NOMO-1 treated with DMSO at 0.1 percent for 48 hours (cell line): ENCODE results near the gene PLEKHM2.
"Not testable (repeated sequence)": the region's sequence is repeated elsewhere in the genome, so short reads cannot be mapped to it uniquely, and the experiment has no call there.

Experiments
- DNase-seq: peaks from one replicate; lab custom pipeline; 2025; ENCODE audit not compliant: unreplicated experiment; lab: John Stamatoyannopoulos, UW

Gene PLEKHM2

DNA sequence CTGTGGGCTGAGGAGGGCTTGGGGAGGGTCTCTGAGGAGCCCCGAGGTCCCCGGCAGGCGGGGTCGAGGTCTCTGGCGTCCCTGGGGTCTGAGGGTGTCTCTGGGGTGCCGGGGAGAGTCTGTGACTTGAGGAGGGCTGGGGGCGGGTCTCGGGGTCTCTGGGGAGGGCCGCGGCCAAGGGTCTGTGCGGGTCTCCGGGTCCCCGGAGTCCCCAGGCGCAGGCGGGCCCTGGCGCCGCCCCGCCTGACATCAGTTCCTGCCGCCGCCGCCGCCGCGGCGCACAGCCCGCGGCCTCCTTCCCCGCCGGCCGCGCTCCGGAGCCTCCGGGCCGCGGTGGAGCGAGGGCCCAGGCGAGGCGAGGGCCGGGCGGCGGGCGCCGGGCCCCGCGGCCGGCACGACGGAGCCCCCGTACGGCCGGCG lies at the start of gene PLEKHM2:
Gene PLEKHM2 (plus strand): TSS at position 279 of the 420 bp plus-strand sequence. CDS start 239 bp downstream, outside the sequence.
- no peak for DNase-seq

DNA sequence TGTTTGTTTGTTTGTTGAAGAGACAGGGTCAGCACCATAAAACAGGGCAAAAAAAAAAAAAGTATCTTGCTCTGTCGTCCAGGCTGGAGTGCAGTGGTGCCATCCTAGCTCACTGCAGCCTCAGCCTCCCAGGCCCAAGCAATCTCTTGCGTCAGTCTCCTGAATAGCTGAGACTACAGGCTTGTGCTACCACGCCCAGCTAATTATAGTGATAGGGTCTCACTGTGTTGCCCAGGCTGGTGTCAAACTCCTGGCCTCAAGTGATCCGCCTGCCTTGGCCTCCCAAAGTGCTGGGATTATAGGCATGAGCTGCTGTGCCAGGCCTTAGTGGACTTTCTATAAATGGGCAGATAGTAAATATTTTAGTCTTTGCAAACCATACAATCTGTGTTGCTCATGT lies 47.7 kb upstream of the PLEKHM2 start:
- DNase-seq: no peak

- no peak for DNase-seq
Observed at GRCh38 chr1:15637826-15638225, 46.3 kb upstream of the PLEKHM2 start.

GRCh38 chr1:15639262-15639661 lies 44.9 kb upstream of the PLEKHM2 start:
- DNase-seq: no peak

DNA sequence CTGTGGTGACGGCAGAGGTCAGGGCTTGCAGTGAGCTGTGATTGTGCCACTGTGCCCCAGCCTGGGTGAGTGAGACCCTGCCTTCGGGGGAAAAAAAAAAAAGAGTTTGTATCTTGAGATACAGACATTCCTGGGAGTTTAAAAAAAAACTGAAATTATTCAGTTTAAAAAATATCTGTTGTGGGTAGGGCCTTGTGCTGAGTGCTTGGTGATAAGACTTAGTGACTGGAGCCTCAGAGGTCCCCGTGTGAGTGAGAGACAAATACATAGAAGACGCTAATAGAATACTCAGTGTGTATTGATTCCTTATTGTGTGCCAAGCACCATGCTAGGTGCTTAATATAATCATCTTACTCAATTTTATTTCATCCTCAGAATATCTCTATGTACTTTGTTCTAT lies 44.2 kb upstream of the PLEKHM2 start:
- no peak for DNase-seq

- no peak for DNase-seq
Observed at GRCh38 chr1:15640667-15641066, 43.5 kb upstream of the PLEKHM2 start.

- no peak for DNase-seq
Observed at GRCh38 chr1:15649937-15650336, 34.2 kb upstream of the PLEKHM2 start.

GRCh38 chr1:15650433-15650832 lies 33.7 kb upstream of the PLEKHM2 start:
- DNase-seq: no peak

DNA sequence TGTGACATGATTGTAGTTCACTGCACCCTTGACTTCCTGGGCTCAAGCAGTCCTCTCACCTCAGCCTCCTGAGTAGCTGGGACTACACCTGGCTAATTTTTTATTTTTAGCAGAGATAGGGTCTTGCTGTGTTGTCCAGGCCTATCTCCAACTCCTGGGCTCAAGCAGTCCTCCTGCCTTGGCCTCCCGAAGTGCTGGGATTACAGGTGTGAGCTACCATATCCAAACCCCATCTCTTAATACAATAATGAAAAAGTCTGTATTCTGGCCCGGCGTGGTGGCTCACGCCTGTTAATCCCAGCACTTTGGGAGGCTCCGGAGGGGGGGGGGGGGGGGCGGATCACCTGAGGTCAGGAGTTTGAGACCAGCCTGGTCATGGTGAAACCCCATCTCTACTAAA lies 32.0 kb upstream of the PLEKHM2 start:
- DNase-seq: not testable (repeated sequence)

DNA sequence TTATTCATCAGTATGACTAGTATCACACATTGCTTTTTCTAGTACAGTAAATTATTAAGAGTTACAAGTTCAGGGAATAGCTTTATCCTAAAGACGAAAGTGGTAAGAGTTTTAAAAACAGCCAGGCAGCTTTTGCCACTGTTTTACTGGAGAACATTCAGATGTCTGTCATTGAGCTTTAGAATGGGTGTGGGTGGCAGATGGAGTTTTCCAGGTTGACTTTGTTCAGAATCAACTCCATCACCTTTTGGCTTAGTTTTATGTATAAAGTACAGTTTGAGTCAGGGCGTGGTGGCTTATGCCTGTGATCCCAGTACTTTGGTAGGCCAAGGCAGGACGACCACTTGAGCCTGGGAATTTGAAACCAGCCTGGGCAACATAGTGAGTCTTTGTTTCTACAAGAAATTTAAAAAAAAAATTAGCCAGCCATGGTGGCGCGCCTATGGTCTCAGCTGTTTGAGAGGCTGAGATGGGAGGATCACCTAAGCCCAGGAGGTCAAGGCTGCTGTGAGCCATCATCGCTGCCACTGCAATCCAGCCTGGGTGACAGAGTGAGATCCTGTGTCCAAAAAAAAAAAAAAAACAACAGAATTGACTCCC lies 29.9 kb upstream of the PLEKHM2 start:
- no peak for DNase-seq

GRCh38 chr1:15656464-15656863 lies 27.7 kb upstream of the PLEKHM2 start:
- no peak for DNase-seq

- DNase-seq: no peak
Observed at GRCh38 chr1:15657021-15657420, 27.1 kb upstream of the PLEKHM2 start.

DNA sequence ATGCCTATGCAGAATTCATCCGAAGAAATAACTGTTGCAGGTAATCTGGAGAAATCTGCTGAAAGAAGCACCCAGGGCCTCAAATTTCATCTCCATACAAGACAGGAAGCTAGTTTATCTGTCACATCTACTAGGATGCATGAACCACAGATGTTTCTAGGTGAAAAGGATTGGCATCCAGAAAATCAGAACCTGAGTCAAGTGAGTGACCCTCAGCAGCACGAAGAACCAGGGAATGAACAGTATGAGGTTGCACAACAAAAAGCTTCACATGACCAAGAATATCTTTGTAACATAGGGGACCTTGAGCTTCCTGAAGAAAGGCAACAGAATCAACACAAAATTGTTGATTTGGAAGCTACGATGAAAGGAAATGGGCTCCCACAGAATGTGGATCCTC lies 24.0 kb upstream of the PLEKHM2 start:
- DNase-seq: no peak

DNA sequence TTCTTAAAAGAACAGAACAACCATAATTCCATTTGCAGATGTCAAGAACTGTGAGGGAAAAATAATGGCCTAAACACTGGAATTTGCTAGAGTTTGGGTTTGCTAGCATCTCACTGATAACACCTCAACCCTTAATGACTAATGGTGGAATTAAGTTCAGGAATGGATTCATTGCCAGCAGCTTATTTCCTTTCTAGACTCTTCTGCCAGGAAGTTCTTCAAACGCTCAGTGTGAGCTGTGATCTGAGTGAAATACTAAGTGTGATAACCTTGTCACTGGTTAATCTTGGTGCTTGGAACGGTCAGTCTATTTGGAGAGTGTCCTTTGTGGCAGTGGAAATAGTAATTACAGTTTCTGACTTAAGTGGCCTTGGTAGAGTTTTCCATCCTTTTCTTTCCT lies 21.6 kb upstream of the PLEKHM2 start:
- DNase-seq: no peak

DNA sequence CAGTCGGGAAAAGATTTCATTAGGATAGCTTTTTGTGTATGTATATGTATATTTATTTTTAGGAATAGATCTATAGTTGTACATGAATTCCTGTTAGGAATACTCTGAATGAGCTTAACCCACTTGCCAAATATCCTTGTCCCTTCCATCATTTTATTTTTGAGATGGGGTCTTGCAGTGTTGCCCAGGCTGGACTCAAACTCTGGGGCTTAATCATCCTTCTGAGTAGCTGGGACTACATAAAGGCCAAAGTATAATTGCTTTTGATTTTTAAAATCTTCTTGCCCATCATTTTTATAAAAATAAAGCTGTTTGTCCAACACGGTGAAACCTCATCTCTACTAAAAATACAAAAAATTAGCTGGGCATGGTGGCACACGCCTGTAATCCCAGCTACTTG lies 20.2 kb upstream of the PLEKHM2 start:
- DNase-seq: no peak

DNA sequence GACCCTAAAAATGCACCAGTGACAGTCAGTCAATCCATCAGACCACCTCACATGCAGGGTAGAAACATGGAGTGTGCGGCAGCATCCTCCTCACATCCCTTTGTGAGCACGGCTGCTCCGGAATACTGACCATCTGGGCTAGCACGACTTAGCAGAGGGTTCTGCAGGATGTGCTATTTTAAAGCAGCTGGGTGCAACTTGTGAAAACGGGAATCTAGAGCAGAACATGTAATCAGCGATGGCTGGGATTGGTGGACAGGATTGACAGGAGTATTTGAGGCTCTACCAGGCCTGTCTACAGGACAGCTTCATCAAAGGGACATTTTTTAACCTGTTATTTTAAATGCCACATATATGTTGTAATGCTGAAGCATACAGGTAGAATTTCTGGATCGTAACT lies 16.8 kb upstream of the PLEKHM2 start:
- DNase-seq: no peak

DNA sequence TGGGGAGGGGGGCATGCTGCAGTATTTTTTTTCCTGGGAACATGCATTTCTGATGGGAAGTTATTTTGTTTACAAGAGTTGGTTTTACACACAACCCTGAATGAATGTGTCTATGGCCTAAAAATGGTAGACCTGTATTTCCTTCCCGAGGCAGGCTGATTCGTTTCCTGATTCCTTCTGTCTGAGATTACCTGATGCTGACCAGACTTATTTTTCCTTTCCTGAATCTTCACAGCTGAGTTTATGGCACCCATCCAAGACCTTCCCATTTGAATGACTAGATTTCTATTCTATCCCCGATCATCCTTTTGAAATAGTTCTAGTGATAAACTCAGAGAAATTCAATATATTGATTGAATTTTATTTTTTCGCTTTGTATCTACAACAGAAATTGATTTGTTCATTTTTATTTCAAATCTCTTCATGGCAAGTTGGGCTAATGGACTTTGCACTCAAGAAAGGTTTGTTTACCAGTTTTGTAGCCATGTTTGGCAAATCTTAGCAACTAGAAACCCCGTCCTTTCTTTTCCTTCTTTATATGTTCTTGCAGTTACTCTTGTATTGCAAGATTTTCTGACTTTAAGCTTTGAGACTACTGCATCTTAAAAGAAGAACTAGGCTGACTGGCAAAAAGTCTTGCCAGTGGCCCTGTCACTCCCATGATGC lies 15.9 kb upstream of the PLEKHM2 start:
- no peak for DNase-seq

DNA sequence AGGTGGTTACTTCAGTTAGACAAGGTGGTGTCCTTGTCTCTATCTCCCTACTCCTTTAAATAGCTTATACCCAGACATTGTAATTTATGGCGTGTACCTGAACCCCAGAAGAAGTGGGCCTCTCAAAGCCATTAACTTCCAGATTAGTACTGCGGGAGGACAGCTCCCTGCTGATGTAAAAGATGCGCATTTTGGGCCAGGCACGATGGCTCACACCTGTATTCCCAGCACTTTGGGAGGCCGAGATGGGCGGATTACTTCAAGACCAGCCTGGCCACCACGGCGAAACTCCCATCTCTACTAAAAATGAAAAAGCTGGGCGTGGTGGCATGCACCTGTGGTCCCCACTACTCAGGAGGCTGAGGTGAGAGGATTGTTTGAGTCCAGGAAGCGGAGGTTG lies 15.0 kb upstream of the PLEKHM2 start:
- DNase-seq: no peak

GRCh38 chr1:15669864-15670263 lies 14.3 kb upstream of the PLEKHM2 start:
- no peak for DNase-seq

DNA sequence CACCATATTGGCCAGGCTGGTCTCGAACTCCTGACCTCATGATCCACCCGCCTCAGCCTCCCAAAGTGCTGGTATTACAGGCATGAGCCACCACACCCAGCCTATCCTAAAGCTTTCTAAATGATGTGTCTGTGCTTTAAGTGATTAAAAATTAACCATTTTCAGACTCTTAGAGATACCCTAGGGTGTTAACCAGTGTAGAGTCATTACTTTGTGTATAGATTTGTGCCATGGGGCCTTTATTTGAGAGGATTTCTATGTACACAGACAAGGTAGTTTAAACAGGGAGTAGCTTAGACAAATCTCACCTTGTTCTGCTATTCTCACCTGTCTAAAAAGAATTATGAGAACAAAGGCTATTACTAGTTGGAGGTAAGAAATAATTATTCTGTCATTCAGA lies 12.7 kb upstream of the PLEKHM2 start:
- no peak for DNase-seq

DNA sequence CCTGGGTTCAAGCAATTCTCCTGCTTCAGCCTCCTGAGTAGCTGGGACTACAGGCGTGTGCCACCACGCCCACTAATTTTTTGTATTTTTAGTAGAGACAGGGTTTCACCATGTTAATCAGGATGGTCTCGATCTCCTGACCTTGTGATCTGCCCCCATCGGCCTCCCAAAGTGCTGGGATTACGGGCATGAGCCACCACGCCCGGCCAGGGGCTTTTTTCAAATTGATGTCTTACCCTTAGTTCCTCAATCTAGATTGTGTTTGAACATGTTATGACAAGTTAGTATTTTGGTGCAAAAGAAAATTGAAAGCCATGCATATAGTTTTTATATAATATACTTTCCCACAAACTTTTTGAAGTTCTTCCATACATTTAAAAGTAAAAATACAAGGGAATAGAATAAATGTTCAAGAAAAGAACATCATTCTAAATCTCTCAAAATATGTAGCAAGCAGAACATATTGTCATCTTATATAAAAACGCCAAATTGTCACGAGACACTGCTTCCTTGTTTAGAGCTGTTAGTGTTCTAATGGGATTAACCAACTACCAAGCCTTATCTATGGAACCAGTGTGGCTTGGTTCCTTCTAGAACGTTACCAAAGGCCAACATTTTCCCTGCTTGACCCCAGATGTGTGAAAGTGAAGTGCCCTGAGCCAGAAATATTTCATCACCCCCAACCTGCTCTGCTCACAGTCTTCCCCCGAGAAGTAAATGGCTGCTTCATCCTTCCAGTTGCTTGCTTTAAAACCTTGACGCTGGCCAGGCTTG lies 9.5 kb upstream of the PLEKHM2 start:
- peak; percentile 59 for DNase-seq

GRCh38 chr1:15676010-15676409 lies 8.1 kb upstream of the PLEKHM2 start:
- no peak for DNase-seq
